Endothelial cell (in vitro differentiated cells): Measurements from ENCODE around the gene ACSL6. TPM values are rescaled to one million over a fixed set of nuclear protein-coding genes. Genes with fewer than 3 reads are reported as not detected.
A peak's percentile ranks its signal among the peaks of the same experiment; 100 is the strongest.

ENCODE experiments used
- DNase-seq: peaks from one replicate; pipeline ENCODE4 v3.0.0; 2021; ENCODE audit warnings: low spot score
- H3K27ac Mint-ChIP-seq: one replicate; pipeline ENCODE4 v1.8.0; 2021; ENCODE audit warnings: mixed read lengths, inconsistent platforms; ENCODE audit not compliant: unreplicated experiment
- H3K27me3 Mint-ChIP-seq: one replicate; pipeline ENCODE4 v1.8.0; 2021; ENCODE audit warnings: mild to moderate bottlenecking, moderate library complexity, mixed read lengths, inconsistent platforms; ENCODE audit not compliant: unreplicated experiment
- H3K36me3 Mint-ChIP-seq: one replicate; pipeline ENCODE4 v1.8.0; 2021; ENCODE audit warnings: mild to moderate bottlenecking, low read depth, mixed read lengths, inconsistent platforms; ENCODE audit not compliant: unreplicated experiment
- H3K4me1 Mint-ChIP-seq: one replicate; pipeline ENCODE4 v1.8.0; 2021; ENCODE audit warnings: mild to moderate bottlenecking, mixed read lengths, inconsistent platforms; ENCODE audit not compliant: unreplicated experiment
- H3K4me3 Mint-ChIP-seq: one replicate; pipeline ENCODE4 v1.8.0; 2021; ENCODE audit warnings: mild to moderate bottlenecking, mixed read lengths, inconsistent platforms; ENCODE audit not compliant: unreplicated experiment
- H3K9me3 Mint-ChIP-seq: one replicate; pipeline ENCODE4 v1.8.0; 2021; ENCODE audit warnings: mixed read lengths, inconsistent platforms; ENCODE audit not compliant: unreplicated experiment
- total RNA-seq: library from RNA; stranded (reverse); fragmentation: NEBNext Ultra II Directional; extraction: Animal tissue kit (Norgen Biotek cat#: 25700); gene quantifications from one replicate; pipeline ENCODE4 v1.2.1, GENCODE V29; 2021; ENCODE audit not compliant: unreplicated experiment
- TF ChIP-seq, protein P1 (sequence below): fragments of 200-600 bp; sonication (generic); IDR thresholded peaks from one replicate; pipeline ENCODE4 v1.5.0; 2021; ENCODE audit warnings: antibody characterized with exemption; ENCODE audit not compliant: unreplicated experiment

ACSL6 gene
- total RNA-seq, 1 donor from 2014 or later, result 0.80 TPM

DNA sequence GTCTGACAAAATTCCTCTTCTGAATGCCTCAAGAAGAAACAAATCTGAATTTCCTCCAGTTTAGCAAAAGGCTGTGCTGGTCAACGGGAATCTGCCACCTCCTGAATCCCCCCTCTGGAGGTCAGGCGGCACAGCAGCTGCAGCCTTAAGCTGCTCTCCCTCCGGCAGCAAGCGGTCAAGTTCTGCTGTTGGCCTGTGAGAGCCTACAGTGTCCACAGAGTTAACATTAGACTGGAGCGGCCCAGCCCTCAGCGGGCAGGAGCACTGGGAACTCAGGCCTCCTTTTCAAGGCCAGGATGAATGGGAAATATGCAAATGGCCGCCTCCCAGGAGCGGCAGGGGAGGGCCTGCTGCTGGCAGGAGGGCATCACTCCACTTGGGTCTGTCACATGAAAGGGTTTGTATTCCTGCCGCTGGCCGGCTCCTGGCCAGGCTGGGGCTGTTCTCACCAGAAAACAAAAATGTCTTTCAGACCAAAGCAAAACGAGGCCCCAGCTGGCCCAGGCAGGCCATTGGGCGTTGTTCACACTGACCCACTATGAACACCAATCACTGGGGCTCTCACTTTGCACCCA is 8.2 kb downstream of the ACSL6 start:
- DNase-seq, result peak; percentile 37
- H3K36me3 Mint-ChIP-seq, result no peaks in the 10 kb centered on the region
- no peak overlapping the region for H3K4me3 Mint-ChIP-seq
- no peak overlapping the region for H3K27ac Mint-ChIP-seq
- peaks cover 11% of the 10 kb centered on the region for H3K27me3 Mint-ChIP-seq
- TF ChIP-seq, protein P1, sequence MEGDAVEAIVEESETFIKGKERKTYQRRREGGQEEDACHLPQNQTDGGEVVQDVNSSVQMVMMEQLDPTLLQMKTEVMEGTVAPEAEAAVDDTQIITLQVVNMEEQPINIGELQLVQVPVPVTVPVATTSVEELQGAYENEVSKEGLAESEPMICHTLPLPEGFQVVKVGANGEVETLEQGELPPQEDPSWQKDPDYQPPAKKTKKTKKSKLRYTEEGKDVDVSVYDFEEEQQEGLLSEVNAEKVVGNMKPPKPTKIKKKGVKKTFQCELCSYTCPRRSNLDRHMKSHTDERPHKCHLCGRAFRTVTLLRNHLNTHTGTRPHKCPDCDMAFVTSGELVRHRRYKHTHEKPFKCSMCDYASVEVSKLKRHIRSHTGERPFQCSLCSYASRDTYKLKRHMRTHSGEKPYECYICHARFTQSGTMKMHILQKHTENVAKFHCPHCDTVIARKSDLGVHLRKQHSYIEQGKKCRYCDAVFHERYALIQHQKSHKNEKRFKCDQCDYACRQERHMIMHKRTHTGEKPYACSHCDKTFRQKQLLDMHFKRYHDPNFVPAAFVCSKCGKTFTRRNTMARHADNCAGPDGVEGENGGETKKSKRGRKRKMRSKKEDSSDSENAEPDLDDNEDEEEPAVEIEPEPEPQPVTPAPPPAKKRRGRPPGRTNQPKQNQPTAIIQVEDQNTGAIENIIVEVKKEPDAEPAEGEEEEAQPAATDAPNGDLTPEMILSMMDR, result no peak
- H3K9me3 Mint-ChIP-seq, result no peaks in the 10 kb centered on the region
- H3K4me1 Mint-ChIP-seq, result peaks cover 39% of the 10 kb centered on the region

DNA sequence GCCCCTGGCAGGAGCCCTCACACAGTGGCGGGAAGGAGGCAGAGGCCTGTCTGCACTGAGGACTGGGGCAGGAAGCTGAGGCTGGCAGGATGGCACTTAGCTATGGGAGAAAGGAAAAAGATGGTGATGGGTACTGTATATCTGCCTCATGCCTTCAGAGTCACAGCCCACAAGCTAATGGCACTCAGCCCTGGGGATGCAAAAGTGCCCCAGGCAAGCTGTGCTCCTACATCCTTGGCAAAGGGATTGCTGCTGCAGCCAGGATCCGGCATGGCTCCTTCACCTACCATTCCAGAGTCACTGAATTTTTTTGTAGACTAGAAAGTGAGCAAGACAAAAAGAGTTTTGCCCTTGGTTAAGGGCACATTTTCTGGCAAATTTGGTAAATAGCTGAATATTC is 8.7 kb downstream of the ACSL6 start:
- no peak for DNase-seq
- Mint-ChIP-seq H3K36me3 (no peaks in the 10 kb centered on the region), H3K27me3 (peaks cover 11% of the 10 kb centered on the region), H3K4me3 (no peak overlapping the region), H3K4me1 (peaks cover 44% of the 10 kb centered on the region), H3K9me3 (no peaks in the 10 kb centered on the region), H3K27ac (peak overlapping the region; percentile 46)
- TF ChIP-seq, protein P1, result no peak

DNA sequence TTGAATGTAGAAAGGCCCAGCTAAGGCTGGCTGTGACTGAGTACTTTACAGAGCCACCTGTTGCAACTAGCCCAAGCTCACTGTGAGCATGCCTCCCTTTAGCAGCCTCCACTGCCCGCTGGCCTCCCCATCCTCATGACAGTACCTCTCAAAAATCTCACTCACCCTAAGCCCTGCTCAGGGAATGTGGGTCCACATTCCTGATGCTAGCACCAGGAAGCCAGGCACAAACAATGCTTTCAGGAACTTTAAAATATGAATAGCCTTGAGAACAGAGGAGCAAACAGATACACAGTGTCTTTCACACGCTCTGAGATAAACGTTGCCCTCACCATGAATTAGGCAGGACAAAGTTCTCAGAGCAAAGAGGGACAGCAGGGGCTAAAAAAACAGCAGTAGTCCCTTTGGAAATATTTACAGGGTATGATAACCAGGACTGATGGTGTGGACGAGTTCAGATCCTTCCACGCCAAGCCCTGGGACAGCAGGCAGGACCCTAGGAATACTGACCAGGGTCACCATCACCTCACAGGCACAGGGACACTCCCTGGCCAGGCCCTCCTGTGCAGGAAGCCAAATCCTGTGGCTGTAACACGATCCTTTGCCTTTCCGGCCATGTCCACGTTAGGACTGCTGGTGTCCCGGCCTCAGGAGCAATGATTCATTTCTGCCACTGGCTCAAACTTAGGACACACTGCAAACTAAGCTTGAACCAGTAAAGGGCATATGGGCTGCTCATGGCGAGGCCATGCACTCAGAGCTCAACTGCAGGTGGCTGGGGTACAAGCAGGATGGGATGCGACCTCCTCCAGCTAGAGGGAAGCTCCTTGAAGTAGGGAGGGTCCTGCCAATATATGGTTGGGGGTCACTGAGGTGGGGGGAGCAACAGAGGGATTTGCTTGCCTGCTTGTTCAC is 9.6 kb downstream of the ACSL6 start:
- Mint-ChIP-seq H3K4me3 (no peak overlapping the region), H3K27ac (peak overlapping the region; percentile 74), H3K4me1 (peaks cover 53% of the 10 kb centered on the region), H3K27me3 (peaks cover 8% of the 10 kb centered on the region), H3K36me3 (no peaks in the 10 kb centered on the region), H3K9me3 (no peaks in the 10 kb centered on the region)
- TF ChIP-seq, protein P1, result no peak
- no peak for DNase-seq

DNA sequence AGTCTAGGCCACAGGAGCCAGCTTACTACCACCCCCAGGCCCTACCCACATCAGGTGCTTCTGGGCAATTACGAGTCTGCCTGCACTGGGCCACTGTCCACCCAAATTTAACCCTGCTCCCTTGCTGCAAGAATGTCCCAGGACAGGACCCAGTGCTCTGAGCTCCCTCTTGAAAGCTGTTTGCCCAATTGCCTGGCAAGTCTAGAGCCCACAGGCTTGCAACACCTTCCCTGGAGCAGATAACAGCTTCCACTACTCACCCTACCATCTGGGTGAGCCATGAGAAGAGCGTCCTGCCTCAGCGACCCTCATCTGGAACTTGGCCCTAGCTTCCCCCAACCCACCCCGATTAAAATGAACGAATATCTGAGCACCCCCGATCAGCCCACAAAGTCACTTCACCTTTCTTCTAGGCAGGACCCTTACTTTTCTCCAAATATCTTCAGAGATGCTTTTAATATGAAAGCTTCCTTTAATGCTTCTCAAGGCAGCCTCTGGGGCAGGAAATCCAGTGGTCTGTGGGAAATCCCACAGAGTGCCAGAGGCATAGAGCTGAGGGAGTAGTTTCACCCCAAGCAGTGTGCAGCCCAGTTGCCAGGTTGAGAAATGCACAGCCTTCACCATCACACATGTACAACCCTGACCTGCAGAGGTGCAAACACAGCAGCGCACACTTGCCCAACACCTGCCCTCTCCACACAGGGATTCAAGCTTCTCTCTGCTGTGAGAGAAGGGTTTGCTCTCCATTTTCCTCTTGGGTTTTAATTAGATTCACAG is 10.6 kb downstream of the ACSL6 start:
- TF ChIP-seq, protein P1, result no peak
- H3K9me3 Mint-ChIP-seq, result no peaks in the 10 kb centered on the region
- H3K4me3 Mint-ChIP-seq, result no peak overlapping the region
- H3K4me1 Mint-ChIP-seq, result peaks cover 63% of the 10 kb centered on the region
- H3K36me3 Mint-ChIP-seq, result no peaks in the 10 kb centered on the region
- DNase-seq, result no peak
- H3K27me3 Mint-ChIP-seq, result peaks cover 8% of the 10 kb centered on the region
- H3K27ac Mint-ChIP-seq, result no peak overlapping the region
